DND-41 (cell line): ENCODE measurements around the gene EHF.

Source experiments
- ATAC-seq: fragments of 200-7000 bp; cut with Tn5 transposase; 3 replicates; pipeline ENCODE4 v1.9.1; 2021; ENCODE audit warnings: low read depth; ENCODE audit not compliant: insufficient read depth
- DNase-seq: peaks from one replicate; pipeline ENCODE4 v3.0.0-alpha.2; 2020
- H2AFZ ChIP-seq: 2 replicates; pipeline ENCODE4 v1.6.0; 2012; ENCODE audit warnings: low read depth, low read length
- H3K27ac ChIP-seq: 2 replicates; pipeline ENCODE4 v1.5.1; 2012; ENCODE audit warnings: low read length, inconsistent platforms
- H3K27me3 ChIP-seq: fragments of 200-600 bp; sonication (generic); 2 replicates; pipeline ENCODE4 v1.6.0; 2012; ENCODE audit warnings: low read length, mild to moderate bottlenecking, inconsistent platforms; ENCODE audit not compliant: insufficient read depth, poor library complexity
- H3K36me3 ChIP-seq: 2 replicates; pipeline ENCODE4 v1.5.1; 2012; ENCODE audit warnings: low read length, inconsistent platforms; ENCODE audit not compliant: insufficient read depth
- H3K4me1 ChIP-seq: 2 replicates; pipeline ENCODE4 v1.5.1; 2012; ENCODE audit warnings: mild to moderate bottlenecking, low read length; ENCODE audit not compliant: insufficient read depth
- H3K4me2 ChIP-seq: 2 replicates; pipeline ENCODE4 v1.6.0; 2012; ENCODE audit warnings: mild to moderate bottlenecking, moderate library complexity, low read length, inconsistent platforms; ENCODE audit not compliant: insufficient read depth
- H3K4me3 ChIP-seq, 2 experiments: fragments of 200-600 bp in 1 of 2; shearing (Covaris generic) in 1 of 2; 2 replicates each; pipeline ENCODE4 v1.5.1; 2012 to 2016; ENCODE audit warnings: inconsistent platforms in 2 of 2, low read length in 2 of 2, mild to moderate bottlenecking in 2 of 2, low read depth in 1 of 2, moderate library complexity in 1 of 2
- H3K79me2 ChIP-seq: 2 replicates; pipeline ENCODE4 v1.6.0; 2012; ENCODE audit warnings: low read length, inconsistent platforms; ENCODE audit not compliant: insufficient read depth
- H3K9ac ChIP-seq: 2 replicates; pipeline ENCODE4 v1.6.0; 2012; ENCODE audit warnings: low read depth, mild to moderate bottlenecking, inconsistent platforms, low read length, moderate library complexity
- H3K9me3 ChIP-seq: 2 replicates; pipeline ENCODE4 v1.5.1; 2012; ENCODE audit warnings: low read length, moderate library complexity, mild to moderate bottlenecking, inconsistent platforms; ENCODE audit not compliant: insufficient read depth, severe bottlenecking
- H4K20me1 ChIP-seq: 2 replicates; pipeline ENCODE4 v1.6.0; 2012; ENCODE audit warnings: low read length; ENCODE audit not compliant: insufficient read depth
- CTCF ChIP-seq: IDR thresholded peaks from 2 replicates; pipeline ENCODE4 v1.5.1; 2012; ENCODE audit warnings: borderline replicate concordance, low read length, moderate library complexity, mild to moderate bottlenecking; ENCODE audit not compliant: poor library complexity, severe bottlenecking; ENCODE audit errors: extremely low read depth
- EZH2 ChIP-seq: IDR thresholded peaks from 3 replicates; pipeline ENCODE4 v1.6.1; 2012; ENCODE audit warnings: borderline replicate concordance, low read depth, mild to moderate bottlenecking, moderate library complexity, low read length, inconsistent platforms; ENCODE audit not compliant: severe bottlenecking

Gene EHF

DNA sequence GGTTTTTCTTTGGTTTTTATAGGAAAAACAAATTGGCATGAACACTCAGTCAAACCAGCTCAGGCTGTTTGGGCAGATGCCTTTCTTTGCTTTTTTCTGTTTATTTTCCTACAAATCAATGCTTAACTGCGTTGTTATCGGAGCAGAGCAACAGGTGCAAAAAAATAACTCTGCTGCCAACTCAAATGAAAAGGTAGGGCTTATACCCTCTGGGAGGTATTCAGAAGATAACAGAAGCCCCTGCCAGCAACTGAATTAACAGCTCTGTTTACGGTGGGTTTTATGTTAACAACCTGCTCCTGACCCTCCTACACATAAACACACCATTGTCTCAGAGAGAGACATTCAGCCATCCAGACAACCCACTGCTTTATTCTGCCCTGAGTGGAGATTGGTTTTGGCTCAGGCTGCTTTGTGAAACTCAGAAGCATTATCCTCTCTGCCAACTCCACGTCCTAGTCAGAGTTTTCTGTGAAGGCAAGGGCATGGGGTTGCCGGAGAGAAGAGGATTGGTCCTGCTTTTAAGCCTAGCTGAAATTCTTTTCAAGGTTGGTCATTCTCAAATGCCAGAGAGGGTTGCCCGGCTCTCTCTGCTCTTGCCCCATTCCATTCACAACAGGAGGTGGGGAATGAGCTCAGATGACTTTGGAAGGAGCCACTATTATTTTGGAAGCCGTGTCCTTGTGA lies 11.4 kb downstream of the EHF start:
- Histone ChIP-seq H3K36me3 (no peaks in the 10 kb centered on the region), H3K4me1 (no peaks in the 10 kb centered on the region), H3K4me3 (no peak overlapping the region), H3K27ac (no peak overlapping the region), H3K27me3 (no peaks in the 10 kb centered on the region), H3K9ac (no peak overlapping the region), H4K20me1 (no peaks in the 10 kb centered on the region), H3K4me2 (no peak overlapping the region), H3K79me2 (no peaks in the 10 kb centered on the region), H3K9me3 (no peaks in the 10 kb centered on the region), H2AFZ (no peak overlapping the region)
- DNase-seq (no peak), ATAC-seq (no peak)
- TF ChIP-seq CTCF (no peak), EZH2 (no peak)

- H3K4me3 ChIP-seq, result no peak overlapping the region
- no peaks in the 10 kb centered on the region for H3K79me2 ChIP-seq
- no peaks in the 10 kb centered on the region for H3K9me3 ChIP-seq
- no peaks in the 10 kb centered on the region for H3K4me1 ChIP-seq
- TF ChIP-seq CTCF (no peak), EZH2 (no peak)
- H3K36me3 ChIP-seq, result no peaks in the 10 kb centered on the region
- peak overlapping the region; percentile 1; the same call in 1 of the 2 replicates for H2AFZ ChIP-seq
- no peak overlapping the region for H3K27ac ChIP-seq
- no peak overlapping the region for H3K9ac ChIP-seq
- no peak overlapping the region for H3K4me2 ChIP-seq
- ATAC-seq, result no peak
- no peaks in the 10 kb centered on the region for H4K20me1 ChIP-seq
- no peak for DNase-seq
- H3K27me3 ChIP-seq, result no peaks in the 10 kb centered on the region
Observed at GRCh38 chr11:34633640-34633989, 12.7 kb downstream of the EHF start.

DNA sequence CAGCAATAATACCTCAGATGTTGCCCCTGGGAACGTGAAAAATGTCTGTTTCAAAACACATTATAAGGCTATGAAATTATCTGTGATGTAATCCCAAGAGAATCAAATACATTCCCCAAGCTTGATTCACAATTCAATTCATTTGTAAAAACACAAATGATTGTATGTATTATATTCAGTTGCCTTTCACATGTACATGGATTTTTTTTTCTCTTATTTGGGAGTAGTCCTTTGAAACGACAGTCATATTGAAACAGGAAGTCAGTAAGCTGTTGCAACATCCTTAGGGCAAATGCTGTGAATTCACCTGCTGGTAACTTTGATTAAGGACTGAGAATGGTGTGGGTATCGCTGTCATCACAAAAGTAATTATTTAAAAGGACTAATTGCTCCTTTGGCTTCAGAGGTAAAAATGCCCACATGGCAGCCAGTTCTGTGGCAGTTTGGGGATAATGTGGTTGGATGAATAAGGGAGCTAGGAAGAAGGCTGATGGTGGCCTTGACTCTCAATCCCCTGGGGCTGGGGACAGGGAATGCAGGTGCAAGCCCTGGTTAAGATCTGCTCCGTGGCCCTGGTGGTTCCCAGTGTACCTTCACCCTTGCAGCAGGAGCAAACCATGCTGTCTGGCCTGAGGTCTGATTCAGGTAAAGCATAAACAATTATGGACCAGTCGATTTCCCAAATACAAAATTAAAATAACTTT lies 13.2 kb downstream of the EHF start:
- H3K4me1 ChIP-seq, result no peaks in the 10 kb centered on the region
- no peak overlapping the region for H3K9ac ChIP-seq
- no peak overlapping the region for H3K4me2 ChIP-seq
- no peaks in the 10 kb centered on the region for H4K20me1 ChIP-seq
- 0 out of 3 replicates have a peak, but pooled peaks have one; percentile 48 for ATAC-seq
- no peaks in the 10 kb centered on the region for H3K27me3 ChIP-seq
- no peak overlapping the region for H3K4me3 ChIP-seq
- H2AFZ ChIP-seq, result peak overlapping the region; percentile 1; the same call in 1 of the 2 replicates
- DNase-seq, result no peak
- TF ChIP-seq EZH2, result no peak
- no peak for TF ChIP-seq CTCF
- H3K36me3 ChIP-seq, result no peaks in the 10 kb centered on the region
- H3K27ac ChIP-seq, result no peak overlapping the region
- no peaks in the 10 kb centered on the region for H3K79me2 ChIP-seq
- no peaks in the 10 kb centered on the region for H3K9me3 ChIP-seq
